ENCODE results near the gene GPC5. TPM values are rescaled to one million over a fixed set of nuclear protein-coding genes. Genes with fewer than 3 reads are reported as not detected.

Gene GPC5
- total RNA-seq, 1 experiment from 2014 or later, result not detected

DNA sequence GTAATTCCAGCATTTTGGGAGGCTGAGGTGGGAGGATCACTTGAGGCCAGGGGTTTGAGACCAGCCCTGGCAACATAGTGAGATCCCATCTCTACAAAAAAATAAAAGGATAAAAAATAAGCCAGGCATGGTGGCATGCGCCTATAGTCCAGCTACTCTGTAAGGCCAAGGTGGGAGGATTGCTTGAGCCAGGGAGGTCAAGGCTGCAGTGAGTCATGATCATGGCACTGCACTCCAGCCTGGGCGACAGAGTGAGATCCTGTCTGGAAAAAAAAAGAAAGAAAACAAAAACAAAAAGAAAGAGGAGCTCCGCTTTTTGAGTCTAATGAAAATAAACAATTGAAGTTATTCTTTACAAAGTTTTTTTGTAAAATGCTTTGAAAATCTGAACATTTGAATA is 326.2 kb downstream of the GPC5 start:
- Mint-ChIP-seq H3K36me3 (ENCODE audit: insufficient read depth, unreplicated experiment) (no peaks in the 10 kb centered on the region), H3K9me3 (ENCODE audit: low read depth, unreplicated experiment) (no peaks in the 10 kb centered on the region), H3K27me3 (ENCODE audit: unreplicated experiment) (no peaks in the 10 kb centered on the region), H3K27ac (ENCODE audit: unreplicated experiment) (no peak overlapping the region), H3K4me3 (ENCODE audit: low read depth, unreplicated experiment) (no peak overlapping the region), H3K4me1 (ENCODE audit: low read depth, unreplicated experiment) (no peaks in the 10 kb centered on the region)
- CTCF ChIA-PET, result no interaction called here
- intact Hi-C loops (cut with micrococcal nuclease; ENCODE audit: unreplicated experiment), result loop anchor here (5.0 kb wide), 1 partner anchor 342 kb away; no protein-coding TSS in a partner anchor
- TF ChIP-seq, protein P1, sequence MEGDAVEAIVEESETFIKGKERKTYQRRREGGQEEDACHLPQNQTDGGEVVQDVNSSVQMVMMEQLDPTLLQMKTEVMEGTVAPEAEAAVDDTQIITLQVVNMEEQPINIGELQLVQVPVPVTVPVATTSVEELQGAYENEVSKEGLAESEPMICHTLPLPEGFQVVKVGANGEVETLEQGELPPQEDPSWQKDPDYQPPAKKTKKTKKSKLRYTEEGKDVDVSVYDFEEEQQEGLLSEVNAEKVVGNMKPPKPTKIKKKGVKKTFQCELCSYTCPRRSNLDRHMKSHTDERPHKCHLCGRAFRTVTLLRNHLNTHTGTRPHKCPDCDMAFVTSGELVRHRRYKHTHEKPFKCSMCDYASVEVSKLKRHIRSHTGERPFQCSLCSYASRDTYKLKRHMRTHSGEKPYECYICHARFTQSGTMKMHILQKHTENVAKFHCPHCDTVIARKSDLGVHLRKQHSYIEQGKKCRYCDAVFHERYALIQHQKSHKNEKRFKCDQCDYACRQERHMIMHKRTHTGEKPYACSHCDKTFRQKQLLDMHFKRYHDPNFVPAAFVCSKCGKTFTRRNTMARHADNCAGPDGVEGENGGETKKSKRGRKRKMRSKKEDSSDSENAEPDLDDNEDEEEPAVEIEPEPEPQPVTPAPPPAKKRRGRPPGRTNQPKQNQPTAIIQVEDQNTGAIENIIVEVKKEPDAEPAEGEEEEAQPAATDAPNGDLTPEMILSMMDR (IDR thresholded peaks at IDR 0.05; ENCODE audit: unreplicated experiment), result no peak
- BruUV-seq (replicated peaks), result no TSS peak
- no peak for DNase-seq

DNA sequence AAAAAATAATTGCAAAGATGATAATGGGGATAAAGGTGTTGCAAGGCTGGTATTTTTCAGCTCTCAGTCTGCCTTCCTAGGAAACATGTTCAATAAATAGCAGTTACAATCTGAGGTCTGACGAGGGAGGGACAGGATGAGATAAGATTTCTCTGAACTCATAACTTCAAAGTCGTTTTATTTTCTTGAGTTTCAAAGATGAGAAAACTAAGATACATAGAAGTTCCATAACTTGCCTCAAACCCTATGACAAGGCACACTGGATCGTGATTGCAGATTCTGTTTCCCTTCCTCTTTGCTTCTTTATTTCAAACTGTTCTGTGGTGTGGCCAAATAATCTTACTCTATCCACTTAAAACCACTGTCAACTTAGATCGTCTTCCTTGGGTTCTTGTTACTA is 327.2 kb downstream of the GPC5 start:
- TF ChIP-seq, protein P1 (IDR thresholded peaks at IDR 0.05; ENCODE audit: unreplicated experiment), result no peak
- Mint-ChIP-seq H3K36me3 (ENCODE audit: insufficient read depth, unreplicated experiment) (no peaks in the 10 kb centered on the region), H3K4me1 (ENCODE audit: low read depth, unreplicated experiment) (no peaks in the 10 kb centered on the region), H3K9me3 (ENCODE audit: low read depth, unreplicated experiment) (no peaks in the 10 kb centered on the region), H3K4me3 (ENCODE audit: low read depth, unreplicated experiment) (no peak overlapping the region), H3K27ac (ENCODE audit: unreplicated experiment) (no peak overlapping the region), H3K27me3 (ENCODE audit: unreplicated experiment) (no peaks in the 10 kb centered on the region)
- intact Hi-C loops (cut with micrococcal nuclease; ENCODE audit: unreplicated experiment), result no loop called here
- BruUV-seq (replicated peaks), result no TSS peak
- DNase-seq, result no peak
- CTCF ChIA-PET, result no interaction called here

DNA sequence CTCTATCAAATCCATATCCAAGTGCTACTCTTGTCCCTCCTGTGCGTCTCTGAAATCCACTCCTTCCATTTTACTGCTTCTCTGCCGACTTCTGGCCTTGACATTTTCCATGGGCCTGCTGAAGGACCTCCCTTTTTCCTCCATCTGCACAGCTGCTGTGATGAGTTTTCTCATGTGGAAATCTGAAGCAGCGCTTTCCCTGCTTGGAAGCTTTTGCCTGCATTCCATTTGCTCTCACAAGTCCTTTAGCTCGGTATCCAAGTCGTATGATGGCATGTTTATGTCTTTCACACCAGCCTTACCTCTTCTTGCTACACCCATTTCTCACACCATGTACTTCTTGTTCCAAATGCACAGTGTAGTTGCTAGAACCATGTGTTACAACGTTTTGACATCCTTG is 328.2 kb downstream of the GPC5 start:
- H3K27ac Mint-ChIP-seq (ENCODE audit: unreplicated experiment), result no peak overlapping the region
- no TSS peak for BruUV-seq (replicated peaks)
- intact Hi-C loops (cut with micrococcal nuclease; ENCODE audit: unreplicated experiment), result no loop called here
- H3K27me3 Mint-ChIP-seq (ENCODE audit: unreplicated experiment), result no peaks in the 10 kb centered on the region
- TF ChIP-seq, protein P1 (IDR thresholded peaks at IDR 0.05; ENCODE audit: unreplicated experiment), result no peak
- no peak for DNase-seq
- no peaks in the 10 kb centered on the region for H3K4me1 Mint-ChIP-seq (ENCODE audit: low read depth, unreplicated experiment)
- H3K9me3 Mint-ChIP-seq (ENCODE audit: low read depth, unreplicated experiment), result no peaks in the 10 kb centered on the region
- no peak overlapping the region for H3K4me3 Mint-ChIP-seq (ENCODE audit: low read depth, unreplicated experiment)
- H3K36me3 Mint-ChIP-seq (ENCODE audit: insufficient read depth, unreplicated experiment), result no peaks in the 10 kb centered on the region
- CTCF ChIA-PET, result no interaction called here

DNA sequence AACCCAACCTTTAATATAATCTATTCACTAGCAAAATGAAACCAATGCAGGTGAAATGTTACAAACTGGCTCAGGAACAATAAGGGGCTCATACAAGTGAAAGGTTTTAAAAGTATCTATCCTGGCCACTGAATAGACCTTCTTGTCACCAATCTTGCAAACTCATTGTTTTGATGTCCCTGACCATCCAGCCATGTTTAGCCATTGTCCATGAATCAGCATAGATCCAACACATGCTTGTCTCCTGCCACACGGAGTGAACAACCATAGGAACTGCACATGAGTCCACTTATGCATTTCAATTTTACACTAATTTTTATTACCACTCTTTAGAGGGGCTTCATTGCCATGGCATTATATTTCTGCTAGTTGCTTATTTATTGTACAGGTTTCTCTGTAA is 331.4 kb downstream of the GPC5 start:
- BruUV-seq (replicated peaks), result no TSS peak
- CTCF ChIA-PET, result no interaction called here
- Mint-ChIP-seq H3K9me3 (ENCODE audit: low read depth, unreplicated experiment) (no peaks in the 10 kb centered on the region), H3K27ac (ENCODE audit: unreplicated experiment) (no peak overlapping the region), H3K4me3 (ENCODE audit: low read depth, unreplicated experiment) (no peak overlapping the region), H3K27me3 (ENCODE audit: unreplicated experiment) (no peaks in the 10 kb centered on the region), H3K36me3 (ENCODE audit: insufficient read depth, unreplicated experiment) (no peaks in the 10 kb centered on the region), H3K4me1 (ENCODE audit: low read depth, unreplicated experiment) (no peaks in the 10 kb centered on the region)
- intact Hi-C loops (cut with micrococcal nuclease; ENCODE audit: unreplicated experiment), result no loop called here
- no peak for DNase-seq
- TF ChIP-seq, protein P1 (IDR thresholded peaks at IDR 0.05; ENCODE audit: unreplicated experiment), result no peak

DNA sequence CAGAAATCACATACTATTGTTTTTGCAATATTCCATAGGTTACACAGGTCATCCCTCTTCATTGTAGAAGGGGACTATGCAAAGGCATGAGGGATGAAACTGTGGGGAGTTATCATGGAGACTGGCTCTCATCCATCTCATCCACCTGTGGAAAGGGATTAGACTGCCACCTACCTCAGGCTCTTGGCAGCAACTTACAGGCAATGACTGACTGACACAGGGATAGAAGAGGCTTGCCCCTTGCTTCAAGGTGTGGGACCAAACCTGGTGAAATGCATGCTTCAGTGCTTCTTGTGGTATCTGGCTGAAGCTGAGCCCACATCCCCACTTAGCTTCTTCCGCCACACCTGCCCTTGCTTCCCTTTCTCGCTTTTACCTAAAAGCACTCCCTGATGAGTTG is 341.3 kb downstream of the GPC5 start:
- Mint-ChIP-seq H3K4me3 (ENCODE audit: low read depth, unreplicated experiment) (no peak overlapping the region), H3K27ac (ENCODE audit: unreplicated experiment) (no peak overlapping the region), H3K9me3 (ENCODE audit: low read depth, unreplicated experiment) (no peaks in the 10 kb centered on the region), H3K36me3 (ENCODE audit: insufficient read depth, unreplicated experiment) (no peaks in the 10 kb centered on the region), H3K27me3 (ENCODE audit: unreplicated experiment) (no peaks in the 10 kb centered on the region), H3K4me1 (ENCODE audit: low read depth, unreplicated experiment) (no peaks in the 10 kb centered on the region)
- no peak for DNase-seq
- BruUV-seq (replicated peaks), result no TSS peak
- intact Hi-C loops (cut with micrococcal nuclease; ENCODE audit: unreplicated experiment), result no loop called here
- CTCF ChIA-PET, result no interaction called here
- TF ChIP-seq, protein P1 (IDR thresholded peaks at IDR 0.05; ENCODE audit: unreplicated experiment), result no peak
